DND-41 (cell line): Measurements from ENCODE around the gene CARD11.

ENCODE experiments used
- ATAC-seq: fragments of 200-7000 bp; cut with Tn5 transposase; 3 replicates; pipeline ENCODE4 v1.9.1; 2021; ENCODE audit warnings: low read depth; ENCODE audit not compliant: insufficient read depth
- DNase-seq: peaks from one replicate; pipeline ENCODE4 v3.0.0-alpha.2; 2020
- H2AFZ ChIP-seq: 2 replicates; pipeline ENCODE4 v1.6.0; 2012; ENCODE audit warnings: low read depth, low read length
- H3K27ac ChIP-seq: 2 replicates; pipeline ENCODE4 v1.5.1; 2012; ENCODE audit warnings: low read length, inconsistent platforms
- H3K27me3 ChIP-seq: fragments of 200-600 bp; sonication (generic); 2 replicates; pipeline ENCODE4 v1.6.0; 2012; ENCODE audit warnings: low read length, mild to moderate bottlenecking, inconsistent platforms; ENCODE audit not compliant: insufficient read depth, poor library complexity
- H3K36me3 ChIP-seq: 2 replicates; pipeline ENCODE4 v1.5.1; 2012; ENCODE audit warnings: low read length, inconsistent platforms; ENCODE audit not compliant: insufficient read depth
- H3K4me1 ChIP-seq: 2 replicates; pipeline ENCODE4 v1.5.1; 2012; ENCODE audit warnings: mild to moderate bottlenecking, low read length; ENCODE audit not compliant: insufficient read depth
- H3K4me2 ChIP-seq: 2 replicates; pipeline ENCODE4 v1.6.0; 2012; ENCODE audit warnings: mild to moderate bottlenecking, moderate library complexity, low read length, inconsistent platforms; ENCODE audit not compliant: insufficient read depth
- H3K4me3 ChIP-seq, 2 experiments: fragments of 200-600 bp in 1 of 2; shearing (Covaris generic) in 1 of 2; 2 replicates each; pipeline ENCODE4 v1.5.1; 2012 to 2016; ENCODE audit warnings: inconsistent platforms in 2 of 2, low read length in 2 of 2, mild to moderate bottlenecking in 2 of 2, low read depth in 1 of 2, moderate library complexity in 1 of 2
- H3K79me2 ChIP-seq: 2 replicates; pipeline ENCODE4 v1.6.0; 2012; ENCODE audit warnings: low read length, inconsistent platforms; ENCODE audit not compliant: insufficient read depth
- H3K9ac ChIP-seq: 2 replicates; pipeline ENCODE4 v1.6.0; 2012; ENCODE audit warnings: low read depth, mild to moderate bottlenecking, inconsistent platforms, low read length, moderate library complexity
- H3K9me3 ChIP-seq: 2 replicates; pipeline ENCODE4 v1.5.1; 2012; ENCODE audit warnings: low read length, moderate library complexity, mild to moderate bottlenecking, inconsistent platforms; ENCODE audit not compliant: insufficient read depth, severe bottlenecking
- H4K20me1 ChIP-seq: 2 replicates; pipeline ENCODE4 v1.6.0; 2012; ENCODE audit warnings: low read length; ENCODE audit not compliant: insufficient read depth
- EZH2 ChIP-seq: IDR thresholded peaks from 3 replicates; pipeline ENCODE4 v1.6.1; 2012; ENCODE audit warnings: borderline replicate concordance, low read depth, mild to moderate bottlenecking, moderate library complexity, low read length, inconsistent platforms; ENCODE audit not compliant: severe bottlenecking
- TF ChIP-seq, protein P1 (sequence below): IDR thresholded peaks from 2 replicates; pipeline ENCODE4 v1.5.1; 2012; ENCODE audit warnings: borderline replicate concordance, low read length, moderate library complexity, mild to moderate bottlenecking; ENCODE audit not compliant: poor library complexity, severe bottlenecking; ENCODE audit errors: extremely low read depth

Gene CARD11

DNA sequence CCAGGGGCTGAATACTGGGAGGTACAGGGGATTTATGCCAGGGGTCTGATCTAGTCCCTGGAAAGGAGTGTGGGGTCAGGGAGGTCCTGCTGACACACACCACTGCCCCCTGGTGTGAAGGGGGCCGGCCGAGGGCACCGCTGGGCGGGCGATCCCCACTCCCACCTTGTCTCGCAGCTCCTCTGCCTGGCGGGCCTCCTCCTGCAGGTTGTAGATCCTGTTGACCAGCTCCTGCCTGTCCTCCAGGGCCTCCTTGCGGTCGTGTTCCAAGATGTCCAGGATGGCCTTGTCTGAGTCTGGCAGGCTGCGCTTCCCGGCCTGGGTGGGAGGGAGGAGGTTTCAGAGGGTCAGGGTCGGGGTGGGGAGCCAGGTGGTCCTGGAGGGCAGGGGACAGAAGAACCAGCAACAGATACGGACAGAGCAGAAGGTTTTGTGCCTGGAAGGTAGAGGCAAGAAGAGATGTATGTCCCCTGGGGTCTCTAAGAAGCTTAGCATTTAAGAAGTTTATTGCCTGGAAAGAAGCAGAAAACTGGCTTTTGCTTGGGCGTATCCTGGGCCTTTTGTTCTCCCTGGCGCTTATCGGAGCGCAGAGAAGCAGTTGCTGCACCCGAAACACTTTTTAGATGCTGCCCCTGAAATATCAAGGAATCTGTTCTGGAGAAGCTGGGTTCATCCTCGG is 105.0 kb downstream of the CARD11 start:
- no peaks in the 10 kb centered on the region for H3K27me3 ChIP-seq
- DNase-seq (no peak), ATAC-seq (no peak)
- H3K9me3 ChIP-seq, result no peaks in the 10 kb centered on the region
- TF ChIP-seq, protein P1, sequence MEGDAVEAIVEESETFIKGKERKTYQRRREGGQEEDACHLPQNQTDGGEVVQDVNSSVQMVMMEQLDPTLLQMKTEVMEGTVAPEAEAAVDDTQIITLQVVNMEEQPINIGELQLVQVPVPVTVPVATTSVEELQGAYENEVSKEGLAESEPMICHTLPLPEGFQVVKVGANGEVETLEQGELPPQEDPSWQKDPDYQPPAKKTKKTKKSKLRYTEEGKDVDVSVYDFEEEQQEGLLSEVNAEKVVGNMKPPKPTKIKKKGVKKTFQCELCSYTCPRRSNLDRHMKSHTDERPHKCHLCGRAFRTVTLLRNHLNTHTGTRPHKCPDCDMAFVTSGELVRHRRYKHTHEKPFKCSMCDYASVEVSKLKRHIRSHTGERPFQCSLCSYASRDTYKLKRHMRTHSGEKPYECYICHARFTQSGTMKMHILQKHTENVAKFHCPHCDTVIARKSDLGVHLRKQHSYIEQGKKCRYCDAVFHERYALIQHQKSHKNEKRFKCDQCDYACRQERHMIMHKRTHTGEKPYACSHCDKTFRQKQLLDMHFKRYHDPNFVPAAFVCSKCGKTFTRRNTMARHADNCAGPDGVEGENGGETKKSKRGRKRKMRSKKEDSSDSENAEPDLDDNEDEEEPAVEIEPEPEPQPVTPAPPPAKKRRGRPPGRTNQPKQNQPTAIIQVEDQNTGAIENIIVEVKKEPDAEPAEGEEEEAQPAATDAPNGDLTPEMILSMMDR, result no peak
- no peak for TF ChIP-seq EZH2
- H3K4me1 ChIP-seq, result no peaks in the 10 kb centered on the region
- no peak overlapping the region for H3K4me2 ChIP-seq
- H3K4me3 ChIP-seq, result no peak overlapping the region
- no peaks in the 10 kb centered on the region for H3K36me3 ChIP-seq
- H3K27ac ChIP-seq, result no peak overlapping the region
- no peaks in the 10 kb centered on the region for H3K79me2 ChIP-seq
- no peaks in the 10 kb centered on the region for H4K20me1 ChIP-seq
- no peak overlapping the region for H2AFZ ChIP-seq
- no peak overlapping the region for H3K9ac ChIP-seq

DNA sequence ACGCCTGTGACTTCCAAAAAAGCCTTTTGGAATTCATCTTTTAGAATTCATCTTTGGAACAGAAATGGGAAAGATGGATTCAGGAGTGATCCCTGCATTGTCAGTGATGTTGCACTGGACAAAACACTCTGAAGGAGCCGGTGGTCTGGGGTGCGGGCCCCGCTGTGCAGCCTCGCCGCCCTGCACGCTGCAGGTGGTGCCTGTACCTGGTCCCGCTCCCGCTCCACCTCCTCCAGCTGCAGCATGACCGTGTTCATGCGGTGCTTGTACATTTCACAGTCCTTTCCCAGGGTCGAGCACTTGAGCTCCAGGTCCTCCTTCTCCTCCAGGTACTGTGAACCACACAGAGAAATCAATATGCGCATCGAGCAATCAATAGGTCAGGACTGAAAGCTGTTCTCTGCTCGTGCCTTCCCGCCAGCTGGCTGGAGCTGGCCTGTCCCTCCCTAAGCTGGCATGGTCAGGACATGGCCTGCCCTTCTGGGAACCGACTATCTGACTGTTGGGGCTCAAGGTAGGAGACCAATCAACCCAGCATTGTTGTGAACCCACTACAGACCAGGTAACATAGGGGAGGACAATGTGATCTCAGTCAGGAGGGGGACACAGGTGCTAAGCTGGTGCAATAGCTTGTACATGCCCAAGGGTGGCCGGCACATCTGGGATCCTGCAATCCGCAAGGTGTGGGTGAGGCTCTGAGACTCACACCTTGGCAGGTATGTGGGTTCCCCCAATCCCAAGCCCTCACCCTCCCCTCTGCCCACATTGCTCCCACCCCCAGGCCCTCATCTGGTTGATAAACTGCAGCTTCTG is 105.8 kb downstream of the CARD11 start:
- Histone ChIP-seq H3K79me2 (no peaks in the 10 kb centered on the region), H3K27me3 (no peaks in the 10 kb centered on the region), H3K4me2 (no peak overlapping the region), H3K36me3 (no peaks in the 10 kb centered on the region), H3K4me3 (no peak overlapping the region), H3K9ac (no peak overlapping the region), H3K4me1 (no peaks in the 10 kb centered on the region), H3K27ac (no peak overlapping the region), H3K9me3 (no peaks in the 10 kb centered on the region), H4K20me1 (no peaks in the 10 kb centered on the region), H2AFZ (no peak overlapping the region)
- no peak for DNase-seq
- TF ChIP-seq, protein P1, result no peak
- no peak for TF ChIP-seq EZH2
- ATAC-seq, result no peak

DNA sequence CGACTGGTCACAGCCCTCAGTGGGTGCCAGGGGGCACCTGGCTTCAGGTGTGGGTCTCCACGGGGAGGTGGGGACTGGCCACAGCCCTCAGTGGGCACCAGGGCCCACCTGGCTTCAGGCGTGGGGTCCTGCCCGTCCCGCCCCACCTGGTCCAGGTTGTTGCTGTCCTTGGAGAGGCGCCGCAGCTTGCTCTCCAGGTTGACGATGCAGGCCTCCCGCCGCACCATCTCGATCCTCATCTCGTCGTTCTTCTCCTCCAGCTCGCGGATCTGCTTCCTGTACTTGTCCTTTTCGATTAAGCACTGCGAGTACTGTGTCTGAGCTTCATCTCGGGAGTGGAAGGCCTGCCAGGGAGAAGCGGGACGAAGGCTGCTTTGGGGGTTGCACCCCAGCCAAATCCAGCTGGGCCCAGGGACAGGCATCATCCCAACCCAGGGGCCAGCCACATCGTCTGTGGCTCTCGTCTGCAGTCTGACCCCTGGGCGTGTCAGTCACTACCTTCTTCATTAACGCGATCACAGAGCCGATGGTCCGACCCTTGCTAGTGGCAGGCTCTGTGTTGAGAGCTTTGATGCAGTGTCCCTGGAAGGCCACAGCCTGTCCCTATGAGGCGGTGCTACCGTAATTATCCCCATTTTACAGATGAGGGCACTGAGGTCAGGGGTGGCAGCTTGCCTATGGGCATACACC is 106.6 kb downstream of the CARD11 start:
- H3K9me3 ChIP-seq, result no peaks in the 10 kb centered on the region
- no peak overlapping the region for H3K9ac ChIP-seq
- TF ChIP-seq, protein P1, result no peak
- no peak for TF ChIP-seq EZH2
- no peak overlapping the region for H3K4me3 ChIP-seq
- H2AFZ ChIP-seq, result no peak overlapping the region
- no peaks in the 10 kb centered on the region for H4K20me1 ChIP-seq
- DNase-seq, result no peak
- no peak overlapping the region for H3K4me2 ChIP-seq
- H3K4me1 ChIP-seq, result no peaks in the 10 kb centered on the region
- no peaks in the 10 kb centered on the region for H3K79me2 ChIP-seq
- ATAC-seq, result no peak
- H3K27ac ChIP-seq, result no peak overlapping the region
- no peaks in the 10 kb centered on the region for H3K36me3 ChIP-seq
- H3K27me3 ChIP-seq, result no peaks in the 10 kb centered on the region
